ENCODE results near the gene MEGF6.
"Not testable (repeated sequence)": the region's sequence is repeated elsewhere in the genome, so short reads cannot be mapped to it uniquely, and the experiment has no call there.

The MEGF6 gene

DNA sequence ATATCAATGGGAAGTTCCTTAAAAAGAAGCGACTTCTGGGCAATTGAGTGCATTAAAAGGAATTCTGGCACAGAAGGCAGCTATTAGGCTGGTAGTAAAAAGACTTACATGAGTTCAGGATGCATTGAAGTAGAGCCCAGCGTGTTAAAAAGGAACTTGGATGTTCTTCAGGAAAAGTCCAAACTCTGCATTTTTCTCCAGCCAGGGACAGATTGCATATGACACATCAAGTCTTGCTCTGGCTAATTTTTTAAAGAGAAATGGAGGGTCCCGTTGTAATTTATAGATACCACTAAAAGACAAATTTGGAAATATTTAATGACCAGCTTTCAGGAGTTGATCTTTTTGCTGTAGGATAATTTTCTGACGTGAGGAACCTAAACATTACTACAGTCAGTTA lies 14.7 kb upstream of the MEGF6 start:
- no peak for DNase-seq

- DNase-seq: no peak
Observed at GRCh38 chr1:3625151-3625907, 14.0 kb upstream of the MEGF6 start.

GRCh38 chr1:3624200-3625136 lies 13.2 kb upstream of the MEGF6 start, which contains the start of gene TPRG1L:
TSS of gene TPRG1L (plus strand) at chr1:3625015. CDS start at chr1:3625073, 58 bp downstream.
- peak; percentile 97 for DNase-seq

DNA sequence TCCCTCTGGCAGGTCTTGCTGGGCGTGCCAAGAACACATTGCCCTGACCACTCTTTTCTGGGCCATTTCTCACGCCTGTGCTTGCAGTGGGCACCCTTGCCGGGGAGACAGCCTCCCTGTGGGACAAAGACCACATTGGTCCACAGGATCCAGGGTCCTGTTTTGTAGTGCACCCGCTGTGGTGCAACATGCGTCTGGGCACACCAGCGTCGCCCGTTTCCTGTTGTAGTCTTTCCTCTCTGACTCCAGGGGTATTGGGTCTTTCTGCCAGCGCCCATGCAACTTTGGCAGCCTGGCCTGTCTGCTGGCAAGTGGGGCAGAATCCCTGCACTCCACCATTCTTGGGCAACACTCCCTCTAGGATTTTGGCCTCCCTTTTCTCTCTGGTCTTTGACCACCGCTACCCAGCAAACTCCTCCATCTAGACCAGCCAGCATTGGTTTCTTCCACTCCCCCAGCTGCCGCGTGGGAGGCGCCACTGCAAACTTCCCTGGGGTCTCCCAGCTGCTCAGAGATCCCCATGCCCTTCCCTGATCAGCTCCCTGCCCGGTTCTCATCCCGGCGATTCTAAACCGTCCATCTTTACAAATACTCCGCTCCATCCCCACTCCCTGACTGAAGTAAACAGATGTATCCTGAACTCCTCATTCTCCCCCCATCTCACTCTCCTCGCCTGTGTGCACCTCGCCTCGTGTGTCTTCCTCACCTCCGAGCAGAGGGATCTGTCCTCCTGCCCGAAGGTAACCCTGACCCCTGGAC lies 12.3 kb upstream of the MEGF6 start:
- DNase-seq: no peak

- not testable (repeated sequence) for DNase-seq
Observed at GRCh38 chr1:3622102-3622501, 10.8 kb upstream of the MEGF6 start.

- not testable (repeated sequence) for DNase-seq
Observed at GRCh38 chr1:3621151-3621671, 9.9 kb upstream of the MEGF6 start.

GRCh38 chr1:3620708-3621107 lies 9.4 kb upstream of the MEGF6 start:
- no peak for DNase-seq

- peak; percentile 72 for DNase-seq
Observed at GRCh38 chr1:3618881-3619671, 7.8 kb upstream of the MEGF6 start.

GRCh38 chr1:3618531-3618880 lies 7.2 kb upstream of the MEGF6 start:
- no peak for DNase-seq

DNA sequence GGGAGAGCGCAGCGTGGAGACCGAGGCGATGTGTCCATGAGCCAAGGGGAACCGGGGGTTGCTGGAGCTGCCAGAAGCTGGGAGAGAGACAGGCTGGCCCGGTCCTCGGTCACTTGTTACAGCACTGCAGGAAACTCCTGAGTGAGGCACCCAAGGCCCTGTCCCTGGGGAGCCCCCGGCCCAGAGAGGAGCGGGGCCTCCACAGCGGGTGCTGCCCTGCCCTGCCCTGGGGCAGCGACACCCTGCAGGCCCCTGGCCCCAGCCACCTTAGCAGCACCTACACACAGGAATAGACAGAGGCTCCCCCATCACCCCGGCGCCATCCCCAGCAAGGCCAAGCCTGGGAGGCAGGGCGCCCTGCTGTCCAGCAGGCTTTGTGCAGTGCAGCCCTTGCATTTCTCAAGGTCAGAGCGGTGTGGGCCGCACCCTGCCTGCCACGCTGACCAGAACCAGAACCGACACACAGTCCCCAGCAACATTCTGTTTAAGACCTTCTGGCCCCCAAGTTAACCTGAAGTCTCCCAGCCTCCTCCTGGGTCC lies 6.6 kb upstream of the MEGF6 start:
- DNase-seq: no peak

- no peak for DNase-seq
Observed at GRCh38 chr1:3616861-3617260, 5.6 kb upstream of the MEGF6 start.

DNA sequence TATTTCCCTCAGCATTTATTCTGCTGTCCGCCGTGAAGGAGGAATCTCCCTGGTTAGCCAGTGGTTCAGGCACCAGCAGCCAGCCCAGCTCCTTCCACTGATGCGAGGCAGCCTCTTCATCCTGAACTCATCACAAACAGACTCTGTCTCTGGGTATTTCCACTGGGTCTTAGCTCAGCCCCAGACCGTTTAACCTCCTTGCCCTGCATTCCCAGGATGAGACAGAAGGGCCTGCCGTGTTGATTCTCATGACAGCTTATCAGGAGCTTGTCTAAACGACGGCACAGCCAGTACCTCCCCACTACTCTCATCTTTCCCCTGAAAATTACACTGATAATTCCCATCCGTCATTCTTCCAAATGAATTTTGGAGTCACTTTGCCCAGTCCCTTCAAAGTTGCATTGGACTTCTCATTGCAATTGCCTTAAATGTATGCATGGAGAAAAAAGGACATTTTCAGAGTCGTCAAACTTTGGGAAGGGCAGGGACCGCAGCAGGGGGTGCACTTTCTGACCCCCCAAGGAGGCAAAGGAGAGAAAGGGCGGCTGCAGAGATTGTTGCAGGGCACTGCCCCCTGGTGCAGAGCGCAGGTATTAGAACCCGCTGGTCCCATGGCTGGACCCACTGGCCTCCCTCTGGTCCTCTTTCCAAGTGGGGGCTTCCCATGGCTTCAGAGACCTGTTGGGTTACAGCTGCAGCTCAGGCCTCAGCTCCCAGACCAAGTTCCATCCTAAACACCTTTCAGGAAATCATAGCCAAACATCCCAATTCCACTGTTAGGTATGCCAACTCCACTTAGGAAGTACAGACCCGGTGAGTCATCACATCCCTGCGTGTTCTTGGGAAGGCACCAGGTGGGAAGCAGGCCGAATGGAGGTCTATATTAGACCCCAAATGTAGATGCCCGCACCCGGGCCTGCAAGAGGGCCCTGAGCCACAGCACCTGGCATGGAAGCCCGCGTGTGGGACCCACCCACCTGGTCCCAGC lies 3.7 kb upstream of the MEGF6 start:
- DNase-seq: no peak

- no peak for DNase-seq
Observed at GRCh38 chr1:3612123-3612522, 815 bp upstream of the MEGF6 start.

GRCh38 chr1:3610527-3611169 lies 660 bp downstream of the MEGF6 start:
- no peak for DNase-seq

DNA sequence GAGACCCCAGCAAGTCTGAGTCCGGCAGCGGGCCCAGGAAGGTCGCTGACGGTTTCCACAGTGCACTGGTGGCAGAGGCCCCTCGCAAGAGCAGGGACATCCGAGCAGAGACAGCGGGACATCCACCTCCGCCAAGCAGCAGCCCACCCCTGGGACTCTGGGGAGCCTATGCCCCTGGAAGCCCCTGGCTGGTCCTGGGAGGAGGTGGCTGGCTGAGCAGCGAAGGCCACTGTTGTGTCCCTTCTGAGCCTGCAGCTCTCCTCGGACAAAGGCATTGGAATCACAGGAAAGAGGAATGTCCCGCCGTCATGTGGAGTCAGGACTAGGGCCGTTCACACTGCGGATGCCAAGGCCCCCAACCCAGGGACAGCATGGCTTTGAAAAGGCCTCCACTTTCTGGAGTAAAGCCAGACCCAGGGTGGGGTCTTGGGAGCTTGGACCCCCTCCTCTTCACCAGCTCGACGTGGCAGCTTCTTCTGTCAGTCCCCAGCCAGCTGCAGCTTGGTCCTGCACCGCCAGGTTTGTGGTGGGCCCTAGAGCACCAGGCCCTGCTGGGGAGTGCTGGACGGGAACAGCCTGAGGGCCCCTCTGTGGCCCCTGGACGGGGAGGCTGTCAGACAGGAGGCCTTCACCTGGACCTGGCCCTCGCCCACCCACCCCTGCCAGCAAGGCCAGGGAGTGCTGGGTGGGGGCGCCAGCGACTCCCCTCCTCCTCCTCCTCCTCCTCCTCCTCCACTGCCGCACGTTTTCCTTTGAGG lies 1.4 kb downstream of the MEGF6 start:
- no peak for DNase-seq

DNA sequence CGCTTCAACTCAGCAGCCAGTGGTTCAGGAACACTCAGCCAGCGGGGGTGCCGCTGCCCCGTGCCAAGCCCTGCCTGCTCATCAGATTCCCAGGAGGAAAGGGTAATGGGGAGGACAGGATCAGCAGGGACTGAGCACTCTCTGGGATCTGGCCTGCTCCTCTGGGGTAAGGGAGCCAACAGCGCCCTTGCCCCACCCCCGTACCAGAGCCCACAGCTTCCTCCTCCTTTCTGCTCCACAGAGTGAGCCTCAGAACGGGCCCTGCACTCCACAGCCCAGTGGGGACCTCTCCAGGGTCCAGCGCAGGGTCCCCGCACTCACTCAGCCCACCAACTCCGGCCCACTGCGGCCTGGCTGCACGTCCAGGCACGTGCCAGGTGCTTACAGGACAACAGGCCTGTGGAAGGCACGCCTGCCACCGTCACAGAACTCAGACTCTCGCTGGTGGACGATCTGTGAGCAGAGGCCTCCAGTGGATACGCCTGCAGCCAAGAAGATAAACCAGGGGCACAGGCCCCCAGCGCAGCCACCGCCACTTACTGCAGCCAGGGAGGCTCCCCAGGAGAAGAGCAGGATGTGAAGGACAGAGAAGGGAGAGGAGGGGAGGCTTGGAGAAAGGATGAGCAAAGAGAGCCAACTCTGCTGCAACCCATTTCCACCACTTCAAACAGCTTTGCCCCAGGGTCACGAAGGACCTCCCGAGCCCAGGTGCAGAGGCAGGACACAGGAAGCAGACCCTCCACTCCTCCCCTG lies 2.1 kb downstream of the MEGF6 start:
- no peak for DNase-seq

GRCh38 chr1:3608154-3608553 lies 3.2 kb downstream of the MEGF6 start:
- DNase-seq: no peak

DNA sequence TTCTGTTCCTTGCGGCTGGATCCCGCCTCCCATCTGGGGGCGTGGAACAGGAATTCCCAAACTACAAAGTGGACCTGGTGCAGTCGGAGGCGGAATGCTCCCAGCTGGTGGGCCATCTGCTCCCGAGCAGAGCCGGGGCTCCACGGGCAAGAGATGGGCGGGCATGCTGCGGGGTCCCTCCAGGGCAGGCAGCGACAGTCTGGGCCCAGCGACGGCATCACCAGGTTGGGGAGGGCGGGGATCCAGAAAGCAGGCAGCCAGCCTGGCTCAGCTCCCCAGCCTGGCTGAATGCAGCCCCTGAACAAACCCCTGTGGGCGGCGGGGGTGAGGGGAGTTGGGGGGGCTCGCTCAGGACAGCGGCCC lies 3.6 kb downstream of the MEGF6 start:
- no peak for DNase-seq

Measured in stimulated activated CD4-positive, alpha-beta T cell treated with anti-CD3 and anti-CD28 coated beads, Interleukin-1b, Interleukin-23, amount 100 ng/mL, for 48 hours (primary cell).